ENCODE results near the gene ABCG1.
A peak's percentile ranks its signal among the peaks of the same experiment; 100 is the strongest.

Gene ABCG1

GRCh38 chr21:42279341-42279871 lies 60.5 kb downstream of the ABCG1 start:
- no peak overlapping the region for H3K27ac ChIP-seq
- no peak for TF ChIP-seq Cebpa-rat (IDR thresholded peaks at IDR 0.05)
- H3K4me1 ChIP-seq: peaks cover 0 to 79% (median 69%) of the 10 kb centered on the region in 10 experiments; a peak in 14 of 20 replicates

GRCh38 chr21:42279888-42280287 lies 60.9 kb downstream of the ABCG1 start:
- Histone ChIP-seq H3K36me3 (peaks cover 23 to 93% (median 51%) of the 10 kb centered on the region in 11 experiments; a peak in 20 of 22 replicates), H3K4me2 (peak overlapping the region in 8 of 11 experiments; percentile 10 to 81 (median 66); a peak in 15 of 22 replicates)

More at GRCh38 chr21:42279341-42279871, 60.5 kb downstream of the ABCG1 start:
- peaks cover 0 to 4% (median 0%) of the 10 kb centered on the region in 11 experiments; a peak in 1 of 22 replicates for H3K27me3 ChIP-seq
- H3K9ac ChIP-seq: no peak overlapping the region
- H3K4me2 ChIP-seq: peak overlapping the region in 8 of 11 experiments; percentile 10 to 81 (median 66); a peak in 14 of 22 replicates
- peaks cover 9 to 94% (median 44%) of the 10 kb centered on the region in 11 experiments; a peak in 17 of 22 replicates for H4K20me1 ChIP-seq
- H3K36me3 ChIP-seq: peaks cover 24 to 93% (median 52%) of the 10 kb centered on the region in 11 experiments; a peak in 20 of 22 replicates
- no peak overlapping the region for H3K4me3 ChIP-seq
- no peaks in the 10 kb centered on the region for H3K9me3 ChIP-seq (replicated peaks in 1 of 11)

GRCh38 chr21:42280356-42281180 lies 61.6 kb downstream of the ABCG1 start:
- Histone ChIP-seq H3K4me1 (peaks cover 4 to 91% (median 80%) of the 10 kb centered on the region in 10 experiments), H3K27me3 (peaks cover 0 to 9% (median 0%) of the 10 kb centered on the region in 11 experiments; a peak in 4 of 22 replicates), H3K36me3 (peaks cover 17 to 93% (median 45%) of the 10 kb centered on the region in 11 experiments; a peak in 20 of 22 replicates), H3K9me3 (replicated peaks in 1 of 11) (no peaks in the 10 kb centered on the region), H4K20me1 (peaks cover 13 to 94% (median 55%) of the 10 kb centered on the region in 11 experiments; a peak in 18 of 22 replicates), H3K4me2 (peak overlapping the region in 8 of 11 experiments; percentile 10 to 81 (median 66); a peak in 15 of 22 replicates), H3K27ac (no peak overlapping the region), H3K9ac (0 out of 22 replicates have a peak overlapping the region, but pooled peaks of 3 of the 11 experiments have one; percentile 4 to 14 (median 13)), H3K4me3 (no peak overlapping the region)
- no peak for TF ChIP-seq Cebpa-rat (IDR thresholded peaks at IDR 0.05)

More at GRCh38 chr21:42279888-42280287, 60.9 kb downstream of the ABCG1 start:
- Histone ChIP-seq H3K27me3 (peaks cover 0 to 4% (median 0%) of the 10 kb centered on the region in 11 experiments; a peak in 3 of 22 replicates), H3K9me3 (replicated peaks in 1 of 11) (no peaks in the 10 kb centered on the region), H3K4me3 (no peak overlapping the region), H4K20me1 (peaks cover 9 to 94% (median 49%) of the 10 kb centered on the region in 11 experiments; a peak in 17 of 22 replicates), H3K27ac (no peak overlapping the region), H3K9ac (no peak overlapping the region), H3K4me1 (peaks cover 0 to 84% (median 74%) of the 10 kb centered on the region in 10 experiments; a peak in 14 of 20 replicates)
- TF ChIP-seq Cebpa-rat (IDR thresholded peaks at IDR 0.05): no peak

DNA sequence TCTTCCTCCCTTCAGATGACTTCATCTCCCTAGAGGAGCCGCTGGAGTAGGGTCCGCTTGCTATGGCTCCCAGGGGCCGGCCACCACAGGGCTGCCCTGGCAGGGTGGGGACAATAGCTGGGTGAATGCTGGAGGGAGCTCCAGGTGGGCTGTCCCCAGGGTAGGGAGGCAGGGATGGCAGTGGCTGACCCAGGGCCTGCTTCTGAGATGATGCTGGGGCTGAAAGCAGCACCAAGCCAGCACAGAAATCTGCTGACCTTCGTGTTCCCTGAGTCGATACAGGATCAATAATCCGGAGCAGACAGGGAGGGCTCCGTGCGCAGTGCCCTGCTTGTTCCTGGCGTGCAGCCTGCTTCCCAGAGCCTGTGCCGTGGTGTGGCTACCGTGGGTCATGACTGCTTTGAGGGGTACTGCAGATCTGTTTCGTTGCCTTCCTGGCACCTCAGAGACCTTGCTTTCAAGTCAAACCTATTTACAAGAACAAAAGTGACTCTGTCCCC lies 62.3 kb downstream of the ABCG1 start:
- Histone ChIP-seq H3K4me2 (peak overlapping the region in 8 of 11 experiments; percentile 10 to 81 (median 66); a peak in 15 of 22 replicates), H3K9me3 (replicated peaks in 1 of 11) (no peaks in the 10 kb centered on the region), H3K4me3 (no peak overlapping the region), H3K9ac (0 out of 22 replicates have a peak overlapping the region, but pooled peaks of 1 of the 11 experiments have one; percentile 13), H3K4me1 (peaks cover 11 to 96% (median 86%) of the 10 kb centered on the region in 10 experiments), H4K20me1 (peaks cover 15 to 95% (median 62%) of the 10 kb centered on the region in 11 experiments; a peak in 21 of 22 replicates), H3K27ac (no peak overlapping the region), H3K27me3 (peaks cover 0 to 15% (median 0%) of the 10 kb centered on the region in 11 experiments; a peak in 4 of 22 replicates), H3K36me3 (peaks cover 12 to 94% (median 40%) of the 10 kb centered on the region in 11 experiments; a peak in 20 of 22 replicates)
- TF ChIP-seq Cebpa-rat (IDR thresholded peaks at IDR 0.05): no peak

DNA sequence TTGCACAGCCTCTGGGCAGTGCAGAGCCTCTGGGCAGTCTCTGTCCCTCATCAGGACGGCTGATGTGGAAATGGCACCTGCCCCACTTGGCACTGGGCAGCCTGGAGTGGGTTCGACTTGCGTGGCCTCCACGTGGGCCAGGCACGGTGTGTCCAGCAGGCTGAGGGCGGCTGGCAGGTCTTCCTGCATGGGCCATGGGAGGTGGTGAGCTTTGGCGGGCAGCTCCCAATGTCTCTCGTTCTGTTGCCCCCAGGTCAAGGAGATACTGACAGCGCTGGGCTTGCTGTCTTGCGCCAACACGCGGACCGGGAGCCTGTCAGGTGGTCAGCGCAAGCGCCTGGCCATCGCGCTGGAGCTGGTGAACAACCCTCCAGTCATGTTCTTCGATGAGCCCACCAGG lies 63.1 kb downstream of the ABCG1 start:
- H3K4me2 ChIP-seq: peak overlapping the region in 6 of 11 experiments; percentile 23 to 76 (median 60); a peak in 7 of 22 replicates
- H3K4me3 ChIP-seq: no peak overlapping the region
- H3K27ac ChIP-seq: no peak overlapping the region
- peaks cover 4 to 94% (median 33%) of the 10 kb centered on the region in 11 experiments; a peak in 19 of 22 replicates for H3K36me3 ChIP-seq
- H3K9ac ChIP-seq: no peak overlapping the region
- H3K9me3 ChIP-seq (replicated peaks in 1 of 11): no peaks in the 10 kb centered on the region
- peaks cover 0 to 23% (median 0%) of the 10 kb centered on the region in 11 experiments; a peak in 4 of 22 replicates for H3K27me3 ChIP-seq
- H3K4me1 ChIP-seq: peaks cover 13 to 96% (median 90%) of the 10 kb centered on the region in 10 experiments
- TF ChIP-seq Cebpa-rat (IDR thresholded peaks at IDR 0.05): no peak
- peaks cover 15 to 95% (median 70%) of the 10 kb centered on the region in 11 experiments; a peak in 21 of 22 replicates for H4K20me1 ChIP-seq

DNA sequence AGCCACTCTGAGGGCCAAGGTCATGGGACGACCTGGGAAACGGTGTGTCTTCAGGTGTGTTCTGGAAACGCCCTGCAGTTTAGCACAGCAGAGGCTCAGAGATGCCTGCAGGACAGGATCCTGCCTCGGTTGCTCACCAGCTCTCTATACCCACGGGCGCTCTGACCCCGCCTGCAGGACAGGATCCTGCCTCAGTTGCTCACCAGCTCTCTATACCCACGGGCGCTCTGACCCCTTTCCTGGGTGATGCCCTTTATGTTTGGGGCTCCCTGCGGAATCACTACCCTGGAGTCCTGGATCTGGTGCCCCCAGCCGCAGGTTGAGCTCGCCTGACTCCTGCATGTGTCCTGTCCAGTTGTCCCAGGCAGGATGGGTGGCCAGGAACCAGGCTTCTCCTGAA lies 63.8 kb downstream of the ABCG1 start:
- H3K27me3 ChIP-seq: peaks cover 0 to 26% (median 0%) of the 10 kb centered on the region in 11 experiments; a peak in 4 of 22 replicates
- H3K9me3 ChIP-seq (replicated peaks in 1 of 11): peaks cover 0 to 6% (median 0%) of the 10 kb centered on the region in 11 experiments; a peak in 1 of 22 replicates
- H3K4me3 ChIP-seq: no peak overlapping the region
- peak overlapping the region in 8 of 11 experiments; percentile 26 to 76 (median 60); a peak in 14 of 22 replicates for H3K4me2 ChIP-seq
- H3K27ac ChIP-seq: no peak overlapping the region
- TF ChIP-seq Cebpa-rat (IDR thresholded peaks at IDR 0.05): no peak
- H3K4me1 ChIP-seq: peaks cover 13 to 96% (median 89%) of the 10 kb centered on the region in 10 experiments
- peaks cover 4 to 94% (median 33%) of the 10 kb centered on the region in 11 experiments; a peak in 18 of 22 replicates for H3K36me3 ChIP-seq
- no peak overlapping the region for H3K9ac ChIP-seq
- H4K20me1 ChIP-seq: peaks cover 15 to 95% (median 73%) of the 10 kb centered on the region in 11 experiments; a peak in 21 of 22 replicates

GRCh38 chr21:42285569-42286245 lies 66.8 kb downstream of the ABCG1 start:
- TF ChIP-seq Cebpa-rat (IDR thresholded peaks at IDR 0.05): no peak
- no peak overlapping the region for H3K4me3 ChIP-seq
- peaks cover 0 to 15% (median 6%) of the 10 kb centered on the region in 11 experiments; a peak in 9 of 22 replicates for H3K9me3 ChIP-seq (replicated peaks in 1 of 11)
- H3K4me1 ChIP-seq: peaks cover 31 to 72% (median 64%) of the 10 kb centered on the region in 10 experiments
- H4K20me1 ChIP-seq: peaks cover 11 to 94% (median 55%) of the 10 kb centered on the region in 11 experiments; a peak in 20 of 22 replicates
- no peak overlapping the region for H3K9ac ChIP-seq
- peaks cover 0 to 26% (median 0%) of the 10 kb centered on the region in 11 experiments; a peak in 4 of 22 replicates for H3K27me3 ChIP-seq
- H3K4me2 ChIP-seq: peak overlapping the region; percentile 1 to 84 (median 70); a peak in 20 of 22 replicates
- H3K36me3 ChIP-seq: peaks cover 27 to 94% (median 48%) of the 10 kb centered on the region in 11 experiments
- H3K27ac ChIP-seq: no peak overlapping the region

All from BLaER1 treated with 17β-estradiol and CSF1 and Interleukin-3, amounts not matched to agents 10 nM and 100 nM (cell line).